ENCODE data around the gene HMGN1.

GRCh38 chr21:39296891-39297290 is 52.0 kb downstream of the HMGN1 start:
- no peak for TF ChIP-seq EZH2phosphoT487 (IDR thresholded peaks at IDR 0.05; ENCODE audit: borderline replicate concordance)
- no peak for TF ChIP-seq CTCF (conservative IDR thresholded peaks at IDR 0.05; ENCODE audit: low read length)

Data from Loucy (cell line).